DMS153 treated with DMSO at 0.1 percent for 48 hours (cell line): ENCODE measurements around the gene GAS7.

Experiments used
- DNase-seq: peaks from one replicate; lab custom pipeline; 2025; ENCODE audit not compliant: unreplicated experiment; lab: John Stamatoyannopoulos, UW

The GAS7 gene

GRCh38 chr17:10172241-10172741 lies 26.1 kb downstream of the GAS7 start:
- DNase-seq = no peak

- DNase-seq = no peak
These were observed 26.8 kb downstream of the GAS7 start for GRCh38 chr17:10171581-10171981.

- no peak for DNase-seq
These were observed 27.3 kb downstream of the GAS7 start for GRCh38 chr17:10171122-10171571.

- DNase-seq = no peak
These were observed 28.2 kb downstream of the GAS7 start for GRCh38 chr17:10170233-10170632.

GRCh38 chr17:10169290-10169689 lies 29.1 kb downstream of the GAS7 start:
- DNase-seq = no peak

GRCh38 chr17:10166176-10166935 lies 32.0 kb downstream of the GAS7 start:
- no peak for DNase-seq

- no peak for DNase-seq
These were observed 36.3 kb downstream of the GAS7 start for GRCh38 chr17:10162096-10162495.

GRCh38 chr17:10161386-10161785 lies 37.0 kb downstream of the GAS7 start:
- no peak for DNase-seq

- DNase-seq = no peak
These were observed 41.3 kb downstream of the GAS7 start for GRCh38 chr17:10156948-10157607.

GRCh38 chr17:10156599-10156947 lies 41.8 kb downstream of the GAS7 start:
- no peak for DNase-seq

GRCh38 chr17:10156077-10156435 lies 42.4 kb downstream of the GAS7 start:
- no peak for DNase-seq

- no peak for DNase-seq
These were observed 42.9 kb downstream of the GAS7 start for GRCh38 chr17:10155371-10156076.

- DNase-seq = no peak
These were observed 46.5 kb downstream of the GAS7 start for GRCh38 chr17:10151667-10152496.

- DNase-seq = no peak
These were observed 48.6 kb downstream of the GAS7 start for GRCh38 chr17:10149573-10150399.

- DNase-seq = no peak
These were observed 50.5 kb downstream of the GAS7 start for GRCh38 chr17:10147761-10148415.

- no peak for DNase-seq
These were observed 51.4 kb downstream of the GAS7 start for GRCh38 chr17:10147040-10147439.

- DNase-seq = no peak
These were observed 53.4 kb downstream of the GAS7 start for GRCh38 chr17:10144982-10145381.

GRCh38 chr17:10144456-10144855 lies 54.0 kb downstream of the GAS7 start:
- DNase-seq = no peak

- DNase-seq = no peak
These were observed 57.0 kb downstream of the GAS7 start for GRCh38 chr17:10141436-10141835.

- no peak for DNase-seq
These were observed 58.8 kb downstream of the GAS7 start for GRCh38 chr17:10139577-10139976.
